ENCODE data around the gene CAB39.

The CAB39 gene

GRCh38 chr2:230809677-230810251 is 97.1 kb downstream of the CAB39 start:
- DNase-seq = no peak
- Histone ChIP-seq H3K36me3 (ENCODE audit: control insufficient read depth, insufficient read depth, low read length) (peaks cover 29% of the 10 kb centered on the region), H3K4me3 (ENCODE audit: insufficient read depth, low read depth, low read length, poor library complexity, severe bottlenecking) (no peak overlapping the region), H3K9me3 (ENCODE audit: control insufficient read depth, low read length) (no peaks in the 10 kb centered on the region), H3K27ac (ENCODE audit: insufficient read depth, low read length, poor library complexity, severe bottlenecking) (no peak overlapping the region), H3K27me3 (replicated peaks; ENCODE audit: control insufficient read depth, insufficient read depth, low read length, poor library complexity, severe bottlenecking) (no peaks in the 10 kb centered on the region), H3K4me1 (ENCODE audit: control insufficient read depth, insufficient read depth, low read length, poor library complexity, severe bottlenecking) (no peaks in the 10 kb centered on the region)

GRCh38 chr2:230811508-230811907 is 98.9 kb downstream of the CAB39 start:
- Histone ChIP-seq H3K4me1 (ENCODE audit: control insufficient read depth, insufficient read depth, low read length, poor library complexity, severe bottlenecking) (no peaks in the 10 kb centered on the region), H3K27ac (ENCODE audit: insufficient read depth, low read length, poor library complexity, severe bottlenecking) (no peak overlapping the region), H3K4me3 (ENCODE audit: insufficient read depth, low read depth, low read length, poor library complexity, severe bottlenecking) (no peak overlapping the region), H3K36me3 (ENCODE audit: control insufficient read depth, insufficient read depth, low read length) (peaks cover 37% of the 10 kb centered on the region), H3K27me3 (replicated peaks; ENCODE audit: control insufficient read depth, insufficient read depth, low read length, poor library complexity, severe bottlenecking) (no peaks in the 10 kb centered on the region), H3K9me3 (ENCODE audit: control insufficient read depth, low read length) (no peaks in the 10 kb centered on the region)
- DNase-seq = no peak

- Histone ChIP-seq H3K27ac (ENCODE audit: insufficient read depth, low read length, poor library complexity, severe bottlenecking) (no peak overlapping the region), H3K4me1 (ENCODE audit: control insufficient read depth, insufficient read depth, low read length, poor library complexity, severe bottlenecking) (no peaks in the 10 kb centered on the region), H3K36me3 (ENCODE audit: control insufficient read depth, insufficient read depth, low read length) (peaks cover 42% of the 10 kb centered on the region), H3K9me3 (ENCODE audit: control insufficient read depth, low read length) (no peaks in the 10 kb centered on the region), H3K27me3 (replicated peaks; ENCODE audit: control insufficient read depth, insufficient read depth, low read length, poor library complexity, severe bottlenecking) (no peaks in the 10 kb centered on the region), H3K4me3 (ENCODE audit: insufficient read depth, low read depth, low read length, poor library complexity, severe bottlenecking) (no peak overlapping the region)
- DNase-seq = no peak
Measured at GRCh38 chr2:230812033-230812432, 99.4 kb downstream of the CAB39 start.

GRCh38 chr2:230814616-230815015 is 102.0 kb downstream of the CAB39 start:
- H3K36me3 ChIP-seq (ENCODE audit: control insufficient read depth, insufficient read depth, low read length) = peaks cover 61% of the 10 kb centered on the region
- H3K4me3 ChIP-seq (ENCODE audit: insufficient read depth, low read depth, low read length, poor library complexity, severe bottlenecking) = no peak overlapping the region
- DNase-seq = no peak

GRCh38 chr2:230815088-230815487 is 102.4 kb downstream of the CAB39 start:
- Histone ChIP-seq H3K4me1 (ENCODE audit: control insufficient read depth, insufficient read depth, low read length, poor library complexity, severe bottlenecking) (no peaks in the 10 kb centered on the region), H3K27me3 (replicated peaks; ENCODE audit: control insufficient read depth, insufficient read depth, low read length, poor library complexity, severe bottlenecking) (no peaks in the 10 kb centered on the region), H3K4me3 (ENCODE audit: insufficient read depth, low read depth, low read length, poor library complexity, severe bottlenecking) (no peak overlapping the region), H3K36me3 (ENCODE audit: control insufficient read depth, insufficient read depth, low read length) (peaks cover 61% of the 10 kb centered on the region), H3K9me3 (ENCODE audit: control insufficient read depth, low read length) (no peaks in the 10 kb centered on the region), H3K27ac (ENCODE audit: insufficient read depth, low read length, poor library complexity, severe bottlenecking) (no peak overlapping the region)
- DNase-seq = no peak

More at GRCh38 chr2:230814616-230815015, 102.0 kb downstream of the CAB39 start:
- Histone ChIP-seq H3K9me3 (ENCODE audit: control insufficient read depth, low read length) (no peaks in the 10 kb centered on the region), H3K27ac (ENCODE audit: insufficient read depth, low read length, poor library complexity, severe bottlenecking) (no peak overlapping the region), H3K27me3 (replicated peaks; ENCODE audit: control insufficient read depth, insufficient read depth, low read length, poor library complexity, severe bottlenecking) (no peaks in the 10 kb centered on the region), H3K4me1 (ENCODE audit: control insufficient read depth, insufficient read depth, low read length, poor library complexity, severe bottlenecking) (no peaks in the 10 kb centered on the region)

- no peaks in the 10 kb centered on the region for H3K27me3 ChIP-seq (replicated peaks; ENCODE audit: control insufficient read depth, insufficient read depth, low read length, poor library complexity, severe bottlenecking)
- H3K4me3 ChIP-seq (ENCODE audit: insufficient read depth, low read depth, low read length, poor library complexity, severe bottlenecking) = no peak overlapping the region
- H3K36me3 ChIP-seq (ENCODE audit: control insufficient read depth, insufficient read depth, low read length) = peaks cover 46% of the 10 kb centered on the region
- no peak overlapping the region for H3K27ac ChIP-seq (ENCODE audit: insufficient read depth, low read length, poor library complexity, severe bottlenecking)
- no peak for DNase-seq
- H3K4me1 ChIP-seq (ENCODE audit: control insufficient read depth, insufficient read depth, low read length, poor library complexity, severe bottlenecking) = no peaks in the 10 kb centered on the region
- H3K9me3 ChIP-seq (ENCODE audit: control insufficient read depth, low read length) = no peaks in the 10 kb centered on the region
Measured at GRCh38 chr2:230816735-230817134, 104.1 kb downstream of the CAB39 start.

- no peaks in the 10 kb centered on the region for H3K9me3 ChIP-seq (ENCODE audit: control insufficient read depth, low read length)
- DNase-seq = no peak
- H3K27ac ChIP-seq (ENCODE audit: insufficient read depth, low read length, poor library complexity, severe bottlenecking) = no peak overlapping the region
- no peaks in the 10 kb centered on the region for H3K27me3 ChIP-seq (replicated peaks; ENCODE audit: control insufficient read depth, insufficient read depth, low read length, poor library complexity, severe bottlenecking)
- no peak overlapping the region for H3K4me3 ChIP-seq (ENCODE audit: insufficient read depth, low read depth, low read length, poor library complexity, severe bottlenecking)
- H3K4me1 ChIP-seq (ENCODE audit: control insufficient read depth, insufficient read depth, low read length, poor library complexity, severe bottlenecking) = no peaks in the 10 kb centered on the region
- peaks cover 32% of the 10 kb centered on the region for H3K36me3 ChIP-seq (ENCODE audit: control insufficient read depth, insufficient read depth, low read length)
Measured at GRCh38 chr2:230819433-230819832, 106.8 kb downstream of the CAB39 start.

GRCh38 chr2:230821261-230821990 is 108.8 kb downstream of the CAB39 start:
- no peaks in the 10 kb centered on the region for H3K27me3 ChIP-seq (replicated peaks; ENCODE audit: control insufficient read depth, insufficient read depth, low read length, poor library complexity, severe bottlenecking)
- no peak overlapping the region for H3K4me3 ChIP-seq (ENCODE audit: insufficient read depth, low read depth, low read length, poor library complexity, severe bottlenecking)
- DNase-seq = no peak
- H3K36me3 ChIP-seq (ENCODE audit: control insufficient read depth, insufficient read depth, low read length) = peaks cover 25% of the 10 kb centered on the region
- no peak overlapping the region for H3K27ac ChIP-seq (ENCODE audit: insufficient read depth, low read length, poor library complexity, severe bottlenecking)
- no peaks in the 10 kb centered on the region for H3K9me3 ChIP-seq (ENCODE audit: control insufficient read depth, low read length)
- H3K4me1 ChIP-seq (ENCODE audit: control insufficient read depth, insufficient read depth, low read length, poor library complexity, severe bottlenecking) = no peaks in the 10 kb centered on the region

- no peaks in the 10 kb centered on the region for H3K27me3 ChIP-seq (replicated peaks; ENCODE audit: control insufficient read depth, insufficient read depth, low read length, poor library complexity, severe bottlenecking)
- no peak for DNase-seq
- peaks cover 18% of the 10 kb centered on the region for H3K36me3 ChIP-seq (ENCODE audit: control insufficient read depth, insufficient read depth, low read length)
- H3K4me3 ChIP-seq (ENCODE audit: insufficient read depth, low read depth, low read length, poor library complexity, severe bottlenecking) = no peak overlapping the region
- no peaks in the 10 kb centered on the region for H3K4me1 ChIP-seq (ENCODE audit: control insufficient read depth, insufficient read depth, low read length, poor library complexity, severe bottlenecking)
- no peaks in the 10 kb centered on the region for H3K9me3 ChIP-seq (ENCODE audit: control insufficient read depth, low read length)
- H3K27ac ChIP-seq (ENCODE audit: insufficient read depth, low read length, poor library complexity, severe bottlenecking) = no peak overlapping the region
Measured at GRCh38 chr2:230821991-230822520, 109.4 kb downstream of the CAB39 start.

- no peak for DNase-seq
- peaks cover 7% of the 10 kb centered on the region for H3K4me1 ChIP-seq (ENCODE audit: control insufficient read depth, insufficient read depth, low read length, poor library complexity, severe bottlenecking)
Measured at GRCh38 chr2:230823264-230823964, 110.8 kb downstream of the CAB39 start.

More at GRCh38 chr2:230823264-230823964, 110.8 kb downstream of the CAB39 start:
- no peak overlapping the region for H3K27ac ChIP-seq (ENCODE audit: insufficient read depth, low read length, poor library complexity, severe bottlenecking)
- H3K9me3 ChIP-seq (ENCODE audit: control insufficient read depth, low read length) = no peaks in the 10 kb centered on the region
- H3K27me3 ChIP-seq (replicated peaks; ENCODE audit: control insufficient read depth, insufficient read depth, low read length, poor library complexity, severe bottlenecking) = no peaks in the 10 kb centered on the region
- peaks cover 7% of the 10 kb centered on the region for H3K36me3 ChIP-seq (ENCODE audit: control insufficient read depth, insufficient read depth, low read length)
- H3K4me3 ChIP-seq (ENCODE audit: insufficient read depth, low read depth, low read length, poor library complexity, severe bottlenecking) = no peak overlapping the region

Measured in effector memory CD4-positive, alpha-beta T cell (primary cell).